Esophagus muscularis mucosa (tissue), 4 donors: ENCODE results near the gene SNRPD1. TPM values are rescaled to one million over a fixed set of nuclear protein-coding genes. Genes with fewer than 3 reads are reported as not detected.

Experiments
- DNase-seq: peaks from one replicate; pipeline ENCODE4 v3.0.0-alpha.2; 2017; ENCODE audit errors: extremely low spot score
- H3K27ac ChIP-seq, 4 donors: fragments of 200-600 bp; sonication (generic); replicated peaks in 1 of 4; 1 replicate in 3 of 4; 2 replicates in 1 of 4; pipeline ENCODE4 v1.5.1; 2016 to 2019; ENCODE audit warnings: mild to moderate bottlenecking in 1 of 4
- H3K27me3 ChIP-seq, 4 donors: fragments of 200-600 bp; sonication (generic); one replicate each; pipeline versions ENCODE4 v1.5.1 to v1.6.0; 2016 to 2019
- H3K36me3 ChIP-seq, 4 donors: fragments of 200-600 bp; sonication (generic); one replicate each; pipeline ENCODE4 v1.5.1; 2016 to 2019
- H3K4me1 ChIP-seq, 4 donors: fragments of 200-600 bp; sonication (generic); one replicate each; pipeline ENCODE4 v1.5.1; 2016 to 2019
- H3K4me3 ChIP-seq, 4 donors: fragments of 200-600 bp; sonication (generic); 1 replicate in 2 of 4; 2 replicates in 2 of 4; pipeline ENCODE4 v1.5.1; 2016 to 2019; ENCODE audit warnings: mild to moderate bottlenecking in 4 of 4, moderate library complexity in 1 of 4
- H3K9me3 ChIP-seq, 4 donors: fragments of 200-600 bp; sonication (generic); 1 replicate in 3 of 4; 2 replicates in 1 of 4; pipeline ENCODE4 v1.5.1; 2016 to 2019
- CTCF ChIP-seq, 3 experiments: fragments of 200-600 bp in 2 of 3; fragments of 450-650 bp in 1 of 3; sonication (generic) in 2 of 3; IDR thresholded peaks; one replicate each; pipeline ENCODE4 v1.5.1; 2017 to 2019; ENCODE audit warnings: antibody characterized with exemption in 3 of 3, mild to moderate bottlenecking in 2 of 3, moderate library complexity in 1 of 3
- EP300 ChIP-seq: sonication (generic); formaldehyde crosslinking; IDR thresholded peaks from one replicate; pipeline ENCODE4 v1.6.1; 2017; ENCODE audit warnings: antibody characterized with exemption
- POLR2A ChIP-seq: fragments of 450-650 bp; IDR thresholded peaks from one replicate; pipeline ENCODE4 v1.6.1; 2017; ENCODE audit warnings: antibody characterized with exemption, moderate library complexity, mild to moderate bottlenecking, low read depth
- POLR2AphosphoS5 ChIP-seq, 2 donors: sonication (generic); formaldehyde crosslinking; IDR thresholded peaks; one replicate each; pipeline ENCODE4 v1.6.1; 2017; ENCODE audit warnings: antibody characterized with exemption in 2 of 2
- WGBS: methylation state at CpG from one replicate; pipeline ENCODE4 v1.1.5; 2018; 5-methylcytosine and 5-hydroxymethylcytosine counted together
- intact Hi-C: fragments of 100-400 bp; cut with DNase I; formaldehyde crosslinking; loops from one replicate; pipeline ENCODE4 v1.15.1; 2023
- total RNA-seq, 4 donors: library from RNA; depleted of rRNA; stranded (reverse); fragments of >200 nt; gene quantifications; one replicate each; pipeline versions ENCODE4 v1.1.0 to v1.2.1, GENCODE V29; 2016

Gene SNRPD1
- total RNA-seq, 4 donors from 2014 or later, result 7.1 to 8.8 (median 8.1) TPM

GRCh38 chr18:21593540-21594257 is 18.4 kb upstream of the SNRPD1 start:
- TF ChIP-seq POLR2A, result no peak
- TF ChIP-seq CTCF (IDR thresholded peaks at IDR 0.05), result no peak
- no peak for TF ChIP-seq EP300
- TF ChIP-seq POLR2AphosphoS5 (IDR thresholded peaks at IDR 0.05), result no peak
- WGBS, result 99% methylated on average over 4 of the region's 7 CpGs
- DNase-seq, result no peak
- Histone ChIP-seq H3K4me1 (peaks cover 6 to 21% (median 11%) of the 10 kb centered on the region in 4 donors), H3K36me3 (peaks cover 0 to 5% (median 2%) of the 10 kb centered on the region in 4 donors), H3K27ac (no peak overlapping the region), H3K27me3 (no peaks in the 10 kb centered on the region), H3K4me3 (no peak overlapping the region), H3K9me3 (no peaks in the 10 kb centered on the region)
- intact Hi-C loops, result no loop called here

- Histone ChIP-seq H3K27me3 (no peaks in the 10 kb centered on the region), H3K4me3 (no peak overlapping the region), H3K36me3 (peaks cover 0 to under 1% (median 0%) of the 10 kb centered on the region in 4 donors), H3K4me1 (peaks cover 15 to 38% (median 25%) of the 10 kb centered on the region in 4 donors), H3K27ac (no peak overlapping the region), H3K9me3 (no peaks in the 10 kb centered on the region)
- no peak for DNase-seq
- intact Hi-C loops, result no loop called here
- TF ChIP-seq EP300 (no peak), POLR2A (no peak), POLR2AphosphoS5 (IDR thresholded peaks at IDR 0.05) (no peak), CTCF (IDR thresholded peaks at IDR 0.05) (no peak)
- WGBS, result 51% methylated on average over 1 of the region's 1 CpG
Measured at GRCh38 chr18:21597620-21598019, 14.5 kb upstream of the SNRPD1 start.

- intact Hi-C loops, result no loop called here
- DNase-seq, result no peak
- Histone ChIP-seq H3K36me3 (no peaks in the 10 kb centered on the region), H3K4me3 (peak overlapping the region; percentile 71 to 94 (median 76)), H3K27ac (peak overlapping the region; percentile 93 to 97 (median 95)), H3K4me1 (peaks cover 15 to 38% (median 25%) of the 10 kb centered on the region in 4 donors), H3K27me3 (no peaks in the 10 kb centered on the region), H3K9me3 (no peaks in the 10 kb centered on the region)
- TF ChIP-seq EP300 (no peak), CTCF (IDR thresholded peaks at IDR 0.05) (no peak), POLR2A (no peak)
- WGBS, result 63% methylated on average over 18 of the region's 18 CpGs
Measured at GRCh38 chr18:21598726-21599584, 13.2 kb upstream of the SNRPD1 start.

GRCh38 chr18:21599585-21600525 is 12.3 kb upstream of the SNRPD1 start:
- WGBS, result 3% methylated on average over 25 of the region's 67 CpGs
- Histone ChIP-seq H3K4me1 (peaks cover 15 to 38% (median 25%) of the 10 kb centered on the region in 4 donors), H3K4me3 (peak overlapping the region; percentile 71 to 94 (median 76)), H3K27ac (peak overlapping the region; percentile 93 to 97 (median 95)), H3K36me3 (no peaks in the 10 kb centered on the region), H3K27me3 (no peaks in the 10 kb centered on the region), H3K9me3 (no peaks in the 10 kb centered on the region)
- TF ChIP-seq EP300 (no peak), POLR2AphosphoS5 (IDR thresholded peaks at IDR 0.05) (no peak), CTCF (IDR thresholded peaks at IDR 0.05) (peak in 1 of 3 experiments; percentile 32)
- intact Hi-C loops, result loop anchor here (5.0 to 10.0 kb wide), 2 partner anchors 115 to 142 kb away; partner anchors contain the start of gene MIB1
- DNase-seq, result peak; percentile 92
